ENCODE measurements around the gene FDPS.

- no peak for TF ChIP-seq CTCF (IDR thresholded peaks at IDR 0.05)
- TF ChIP-seq POLR2A (IDR thresholded peaks at IDR 0.05) = no peak
These were observed 21.4 kb downstream of the FDPS start for GRCh38 chr1:155329980-155330598.

Measured in Peyer's patch (tissue), 4 donors.